H1 (cell line): Measurements from ENCODE around the gene PALM3. TPM values are rescaled to one million over a fixed set of nuclear protein-coding genes. Genes with fewer than 3 reads are reported as not detected.

ENCODE experiments used
- CTCF ChIA-PET: fragments of 300-600 bp; sonication (Branson Sonifier 250); formaldehyde crosslinking; loops from one replicate; lab custom pipeline; 2021; ENCODE audit not compliant: partially characterized antibody; lab: Charles Lee
- POLR2A ChIA-PET: fragments of 300-600 bp; sonication (Branson Sonifier 250); formaldehyde crosslinking; loops from one replicate; lab custom pipeline; 2021; ENCODE audit warnings: inconsistent platforms; ENCODE audit not compliant: partially characterized antibody; lab: Charles Lee
- DNase-seq, 2 experiments: peaks; one replicate each; pipeline versions ENCODE4 v3.0.0 to v3.0.0-alpha.2; 2010 to 2022; ENCODE audit warnings: low spot score in 2 of 2, low read depth in 1 of 2, mixed read lengths in 1 of 2
- FAIRE-seq: peaks from 2 replicates; lab custom pipeline; 2011; peaks lifted over from hg19 to GRCh38; lab: Jason Lieb, UNC
- H2AFZ ChIP-seq: 2 replicates; pipeline ENCODE4 v1.8.1; 2012; ENCODE audit warnings: low read length, inconsistent platforms
- H2AK5ac ChIP-seq: 2 replicates; pipeline ENCODE4 v1.6.1; 2013; ENCODE audit warnings: low read depth, low read length
- H2BK120ac ChIP-seq: replicated peaks from 2 replicates; pipeline ENCODE3; 2013; ENCODE audit warnings: low read depth, low read length, inconsistent platforms
- H2BK12ac ChIP-seq: 2 replicates; pipeline ENCODE4 v1.6.1; 2013; ENCODE audit warnings: low read depth, low read length
- H2BK15ac ChIP-seq: 2 replicates; pipeline ENCODE4 v1.6.1; 2013; ENCODE audit warnings: low read length
- H2BK20ac ChIP-seq: 2 replicates; pipeline ENCODE4 v1.6.1; 2013; ENCODE audit warnings: low read length
- H2BK5ac ChIP-seq: 2 replicates; pipeline ENCODE4 v1.6.1; 2013; ENCODE audit warnings: low read depth, low read length
- H3K14ac ChIP-seq: 2 replicates; pipeline ENCODE4 v1.6.1; 2013; ENCODE audit warnings: inconsistent platforms; ENCODE audit not compliant: insufficient read length
- H3K18ac ChIP-seq: 2 replicates; pipeline ENCODE4 v1.6.1; 2013; ENCODE audit warnings: low read length; ENCODE audit errors: extremely low read depth
- H3K23ac ChIP-seq: 2 replicates; pipeline ENCODE4 v1.6.1; 2013; ENCODE audit warnings: inconsistent platforms; ENCODE audit not compliant: insufficient read length
- H3K23me2 ChIP-seq: 2 replicates; pipeline ENCODE4 v1.6.1; 2013; ENCODE audit warnings: low read depth, low read length
- H3K27ac ChIP-seq: 2 replicates; pipeline ENCODE4 v1.6.1; 2011; ENCODE audit warnings: low read depth, low read length, inconsistent platforms
- H3K27me3 ChIP-seq, 4 experiments: replicated peaks in 1 of 4; 1 replicate in 1 of 4; 2 replicates in 3 of 4; pipeline versions ENCODE4 v1.6.1 to v1.8.1; 2011 to 2013; ENCODE audit warnings: low read length in 3 of 4, mild to moderate bottlenecking in 3 of 4, inconsistent platforms in 2 of 4, mixed read lengths in 2 of 4, moderate library complexity in 1 of 4; ENCODE audit not compliant: control insufficient read depth in 3 of 4, insufficient read depth in 3 of 4; ENCODE audit errors: extremely low read depth in 1 of 4
- H3K36me3 ChIP-seq, 4 experiments: 2 replicates each; pipeline versions ENCODE4 v1.6.1 to v1.8.1; 2011 to 2013; ENCODE audit warnings: mild to moderate bottlenecking in 4 of 4, low read length in 3 of 4, moderate library complexity in 2 of 4, control low read depth in 1 of 4, inconsistent platforms in 1 of 4; ENCODE audit not compliant: insufficient read depth in 4 of 4, control insufficient read depth in 2 of 4
- H3K4ac ChIP-seq: replicated peaks from 2 replicates; pipeline ENCODE3; 2013; ENCODE audit warnings: low read length, low read depth, mixed read lengths, inconsistent platforms; ENCODE audit not compliant: insufficient read length
- H3K4me1 ChIP-seq, 4 experiments: replicated peaks in 1 of 4; 1 replicate in 1 of 4; 2 replicates in 3 of 4; pipeline versions ENCODE4 v1.6.1 to v1.8.1; 2011 to 2013; ENCODE audit warnings: low read length in 3 of 4, inconsistent platforms in 2 of 4, mixed read lengths in 1 of 4; ENCODE audit not compliant: insufficient read depth in 4 of 4, control insufficient read depth in 3 of 4
- H3K4me2 ChIP-seq, 2 experiments: 2 replicates each; pipeline versions ENCODE4 v1.6.1 to v1.8.1; 2011 to 2013; ENCODE audit warnings: low read depth in 2 of 2, low read length in 2 of 2, control low read depth in 1 of 2, inconsistent platforms in 1 of 2, mild to moderate bottlenecking in 1 of 2; ENCODE audit not compliant: insufficient read depth in 1 of 2
- H3K4me3 ChIP-seq, 4 experiments: fragments of 200-600, 300-600 bp in 1 of 4; sonication (generic), shearing (Covaris generic), sonication (Bioruptor Twin) in 1 of 4; 2 replicates each; pipeline versions ENCODE4 v1.5.1 to v1.8.1; 2011 to 2016; ENCODE audit warnings: low read length in 4 of 4, low read depth in 3 of 4, control low read depth in 2 of 4, inconsistent platforms in 2 of 4, mild to moderate bottlenecking in 2 of 4, mixed read lengths in 1 of 4, moderate library complexity in 1 of 4; ENCODE audit not compliant: insufficient read depth in 2 of 4; ENCODE audit errors: extremely low read depth in 1 of 4
- H3K56ac ChIP-seq: replicated peaks from 2 replicates; pipeline ENCODE3; 2013; ENCODE audit warnings: low read depth, mild to moderate bottlenecking, mixed read lengths, low read length, inconsistent platforms; ENCODE audit not compliant: insufficient read length
- H3K79me1 ChIP-seq: 2 replicates; pipeline ENCODE4 v1.6.1; 2013; ENCODE audit warnings: low read depth, low read length, control low read depth
- H3K79me2 ChIP-seq, 2 experiments: 2 replicates each; pipeline versions ENCODE4 v1.6.1 to v1.8.1; 2012 to 2013; ENCODE audit warnings: low read length in 2 of 2, mild to moderate bottlenecking in 2 of 2, inconsistent platforms in 1 of 2; ENCODE audit not compliant: insufficient read depth in 2 of 2, control insufficient read depth in 1 of 2
- H3K9ac ChIP-seq, 4 experiments: replicated peaks in 1 of 4; 1 replicate in 1 of 4; 2 replicates in 3 of 4; pipeline versions ENCODE4 v1.6.1 to v1.8.1; 2011 to 2013; ENCODE audit warnings: low read depth in 3 of 4, low read length in 3 of 4, control low read depth in 2 of 4, mild to moderate bottlenecking in 2 of 4, moderate library complexity in 2 of 4, inconsistent platforms in 1 of 4; ENCODE audit errors: extremely low read depth in 1 of 4
- H3K9me3 ChIP-seq, 2 experiments: 2 replicates each; pipeline versions ENCODE4 v1.6.1 to v1.8.1; 2012 to 2013; ENCODE audit warnings: mild to moderate bottlenecking in 2 of 2, moderate library complexity in 2 of 2, control low read depth in 1 of 2, inconsistent platforms in 1 of 2, low read depth in 1 of 2, low read length in 1 of 2, mixed read lengths in 1 of 2; ENCODE audit not compliant: insufficient read depth in 2 of 2
- H4K20me1 ChIP-seq, 2 experiments: replicated peaks in 1 of 2; 2 replicates each; pipeline versions ENCODE3 to v1.8.1; 2011 to 2013; ENCODE audit warnings: inconsistent platforms in 2 of 2, low read length in 2 of 2, mild to moderate bottlenecking in 1 of 2; ENCODE audit not compliant: insufficient read depth in 2 of 2, control insufficient read depth in 1 of 2
- H4K5ac ChIP-seq: 2 replicates; pipeline ENCODE4 v1.6.1; 2013; ENCODE audit warnings: low read length, low read depth, mixed read lengths, inconsistent platforms; ENCODE audit not compliant: insufficient read length
- H4K8ac ChIP-seq: 2 replicates; pipeline ENCODE4 v1.8.0; 2013; ENCODE audit warnings: mild to moderate bottlenecking, moderate library complexity, low read length, inconsistent platforms; ENCODE audit not compliant: insufficient read depth; ENCODE audit errors: extremely low read depth
- H4K91ac ChIP-seq: replicated peaks from 2 replicates; pipeline ENCODE3; 2013; ENCODE audit warnings: low read length, mixed read lengths, inconsistent platforms; ENCODE audit not compliant: insufficient read length
- KDM1A ChIP-seq: fragments of 200-600, 300-600 bp; sonication (generic); IDR thresholded peaks from 2 replicates; pipeline ENCODE4 v1.7.1; 2016; ENCODE audit warnings: mild to moderate bottlenecking, low read length, borderline replicate concordance
- POLR2A ChIP-seq, 2 experiments: IDR thresholded peaks; 1 replicate in 1 of 2; 2 replicates in 1 of 2; pipeline ENCODE4 v1.6.1; 2011; ENCODE audit warnings: low read depth in 2 of 2, low read length in 2 of 2, mild to moderate bottlenecking in 2 of 2; ENCODE audit errors: control extremely low read depth in 1 of 2
- WGBS, 2 experiments: shearing (Covaris generic) in 1 of 2; methylation state at CpG; one replicate each; pipeline versions ENCODE4 v1.1.6 to v1.1.7; 2013 to 2015; ENCODE audit warnings: low lambda C conversion rate in 2 of 2, mixed read lengths in 2 of 2, inconsistent platforms in 1 of 2, low coverage in 1 of 2, missing lambda C conversion rate in 1 of 2; ENCODE audit not compliant: insufficient replicate concordance in 2 of 2, insufficient coverage in 1 of 2, insufficient read length in 1 of 2; ENCODE audit errors: extremely low coverage in 1 of 2, missing lambda C conversion rate in 1 of 2; 5-methylcytosine and 5-hydroxymethylcytosine counted together
- polyA plus RNA-seq, 7 experiments: library from polyadenylated mRNA; depleted of rRNA in 3 of 7; stranded (reverse) in 5 of 7; unstranded in 2 of 7; fragments of >200 nt in 5 of 7; fragments of 200-250 nt in 2 of 7; gene quantifications; 1 replicate in 5 of 7; 2 replicates in 1 of 7; 4 replicates in 1 of 7; pipeline versions ENCODE4 v1.2.1 to v1.2.3, GENCODE V29; 2011 to 2013; ENCODE audit warnings: missing spikeins in 2 of 7, mixed read lengths in 2 of 7
- total RNA-seq: library from RNA; stranded (reverse); fragmentation: NEBNext Ultra II Directional; extraction: Animal tissue kit (Norgen Biotek cat#: 25700); gene quantifications from 2 replicates; pipeline ENCODE4 v1.2.1, GENCODE V29; 2021

PALM3 gene
- total and polyA plus RNA-seq, 2 of the 8 experiments (the other 6 are each of a cell fraction or from before 2014, with no cell fraction given) = 5.8 to 31.3 TPM

GRCh38 chr19:14107581-14108461, 45.9 kb upstream of the PALM3 start:
- H3K27me3 ChIP-seq = no peaks in the 10 kb centered on the region
- H2BK120ac ChIP-seq = no peak overlapping the region
- FAIRE-seq (no peak), DNase-seq (no peak)
- H3K9ac ChIP-seq = no peak overlapping the region
- H3K4me1 ChIP-seq = peaks cover 4 to 10% (median 7%) of the 10 kb centered on the region in 4 experiments
- H4K5ac ChIP-seq = no peak overlapping the region
- H3K4me2 ChIP-seq = no peak overlapping the region
- no peak overlapping the region; the same call in 1 of the 2 replicates for H2BK20ac ChIP-seq
- no peak overlapping the region for H3K18ac ChIP-seq
- H3K9me3 ChIP-seq = no peaks in the 10 kb centered on the region
- no peak overlapping the region for H3K27ac ChIP-seq
- H2BK5ac ChIP-seq = no peak overlapping the region
- no peak overlapping the region for H2AFZ ChIP-seq
- H3K4me3 ChIP-seq = no peak overlapping the region
- no peak overlapping the region for H3K56ac ChIP-seq
- ChIA-PET POLR2A (interaction anchor here (0.7 to 2.2 kb wide), 3 partner anchors 16 to 142 kb away, joined by 3 to 4 read pairs (median 3); no protein-coding TSS in a partner anchor), CTCF (interaction anchor here (0.6 to 11.3 kb wide), 7 partner anchors 11 to 657 kb away, joined by 3 to 105 read pairs (median 4); partner anchors contain the start of gene ASF1B)
- H2BK15ac ChIP-seq = no peak overlapping the region
- 87% methylated on average over 23 of the region's 23 CpGs; no CpG with 5 or more reads in 1 of the 2 experiments for WGBS, 2 experiments
- H3K4ac ChIP-seq = no peak overlapping the region
- H4K8ac ChIP-seq = no peak overlapping the region
- no peak overlapping the region for H3K14ac ChIP-seq
- H3K79me1 ChIP-seq = peaks cover 4% of the 10 kb centered on the region; the same call in 1 of the 2 replicates
- no peak overlapping the region for H2AK5ac ChIP-seq
- H3K23me2 ChIP-seq = no peaks in the 10 kb centered on the region
- TF ChIP-seq KDM1A (0 out of 2 replicates have a peak, but pooled peaks have one; percentile 40), POLR2A (IDR thresholded peaks at IDR 0.05; ENCODE audit: control extremely low read depth in 1 of 2, low read depth in 2 of 2, low read length in 2 of 2) (no peak)
- H2BK12ac ChIP-seq = no peak overlapping the region
- no peak overlapping the region for H4K91ac ChIP-seq
- peaks cover 2 to 3% of the 10 kb centered on the region in 2 experiments for H4K20me1 ChIP-seq
- no peak overlapping the region for H3K23ac ChIP-seq
- H3K79me2 ChIP-seq = no peaks in the 10 kb centered on the region
- no peaks in the 10 kb centered on the region for H3K36me3 ChIP-seq
